ENCODE data around the gene NFKB2.

The NFKB2 gene

GRCh38 chr10:102404361-102405107, 9.0 kb downstream of the NFKB2 start:
- Histone ChIP-seq H3K9me3 (ENCODE audit: control insufficient read depth, insufficient read depth, low read length) (no peaks in the 10 kb centered on the region), H3K4me1 (ENCODE audit: control insufficient read depth, insufficient read depth, low read length) (peaks cover 4% of the 10 kb centered on the region), H3K27me3 (ENCODE audit: control insufficient read depth, insufficient read depth, low read length) (peaks cover 16% of the 10 kb centered on the region), H3K4me3 (ENCODE audit: low read depth, low read length) (no peak overlapping the region), H3K9ac (ENCODE audit: low read depth, low read length) (no peak overlapping the region), H3K36me3 (ENCODE audit: control insufficient read depth, insufficient read depth, low read length) (peaks cover 37% of the 10 kb centered on the region)

GRCh38 chr10:102405108-102405571, 9.6 kb downstream of the NFKB2 start:
- H3K36me3 ChIP-seq (ENCODE audit: control insufficient read depth, insufficient read depth, low read length), result peaks cover 32% of the 10 kb centered on the region
- H3K27me3 ChIP-seq (ENCODE audit: control insufficient read depth, insufficient read depth, low read length), result peaks cover 22% of the 10 kb centered on the region
- no peaks in the 10 kb centered on the region for H3K9me3 ChIP-seq (ENCODE audit: control insufficient read depth, insufficient read depth, low read length)
- no peak overlapping the region for H3K4me3 ChIP-seq (ENCODE audit: low read depth, low read length)
- H3K4me1 ChIP-seq (ENCODE audit: control insufficient read depth, insufficient read depth, low read length), result peaks cover 7% of the 10 kb centered on the region
- H3K9ac ChIP-seq (ENCODE audit: low read depth, low read length), result no peak overlapping the region

GRCh38 chr10:102405632-102406031, 10.1 kb downstream of the NFKB2 start:
- no peak overlapping the region for H3K9ac ChIP-seq (ENCODE audit: low read depth, low read length)
- no peaks in the 10 kb centered on the region for H3K9me3 ChIP-seq (ENCODE audit: control insufficient read depth, insufficient read depth, low read length)
- peaks cover 28% of the 10 kb centered on the region for H3K36me3 ChIP-seq (ENCODE audit: control insufficient read depth, insufficient read depth, low read length)
- H3K4me3 ChIP-seq (ENCODE audit: low read depth, low read length), result no peak overlapping the region
- H3K27me3 ChIP-seq (ENCODE audit: control insufficient read depth, insufficient read depth, low read length), result peaks cover 25% of the 10 kb centered on the region
- peaks cover 7% of the 10 kb centered on the region for H3K4me1 ChIP-seq (ENCODE audit: control insufficient read depth, insufficient read depth, low read length)

- no peaks in the 10 kb centered on the region for H3K9me3 ChIP-seq (ENCODE audit: control insufficient read depth, insufficient read depth, low read length)
- H3K4me3 ChIP-seq (ENCODE audit: low read depth, low read length), result no peak overlapping the region
- no peak overlapping the region for H3K9ac ChIP-seq (ENCODE audit: low read depth, low read length)
- H3K36me3 ChIP-seq (ENCODE audit: control insufficient read depth, insufficient read depth, low read length), result peaks cover 17% of the 10 kb centered on the region
- H3K27me3 ChIP-seq (ENCODE audit: control insufficient read depth, insufficient read depth, low read length), result peaks cover 36% of the 10 kb centered on the region
- H3K4me1 ChIP-seq (ENCODE audit: control insufficient read depth, insufficient read depth, low read length), result peaks cover 14% of the 10 kb centered on the region
Measured at GRCh38 chr10:102406815-102407214, 11.3 kb downstream of the NFKB2 start.

- Histone ChIP-seq H3K36me3 (ENCODE audit: control insufficient read depth, insufficient read depth, low read length) (peaks cover 11% of the 10 kb centered on the region), H3K9me3 (ENCODE audit: control insufficient read depth, insufficient read depth, low read length) (no peaks in the 10 kb centered on the region), H3K4me1 (ENCODE audit: control insufficient read depth, insufficient read depth, low read length) (peaks cover 14% of the 10 kb centered on the region), H3K9ac (ENCODE audit: low read depth, low read length) (no peak overlapping the region), H3K4me3 (ENCODE audit: low read depth, low read length) (no peak overlapping the region), H3K27me3 (ENCODE audit: control insufficient read depth, insufficient read depth, low read length) (peaks cover 40% of the 10 kb centered on the region)
Measured at GRCh38 chr10:102407425-102408130, 12.1 kb downstream of the NFKB2 start.

- Histone ChIP-seq H3K36me3 (ENCODE audit: control insufficient read depth, insufficient read depth, low read length) (peaks cover 8% of the 10 kb centered on the region), H3K4me3 (ENCODE audit: low read depth, low read length) (peak overlapping the region; percentile 40), H3K4me1 (ENCODE audit: control insufficient read depth, insufficient read depth, low read length) (peaks cover 14% of the 10 kb centered on the region), H3K9me3 (ENCODE audit: control insufficient read depth, insufficient read depth, low read length) (no peaks in the 10 kb centered on the region), H3K27me3 (ENCODE audit: control insufficient read depth, insufficient read depth, low read length) (peaks cover 40% of the 10 kb centered on the region), H3K9ac (ENCODE audit: low read depth, low read length) (no peak overlapping the region)
Measured at GRCh38 chr10:102408131-102408727, 12.7 kb downstream of the NFKB2 start.

GRCh38 chr10:102408728-102409603, 13.5 kb downstream of the NFKB2 start:
- no peak overlapping the region for H3K9ac ChIP-seq (ENCODE audit: low read depth, low read length)
- no peaks in the 10 kb centered on the region for H3K9me3 ChIP-seq (ENCODE audit: control insufficient read depth, insufficient read depth, low read length)

GRCh38 chr10:102409604-102410428, 14.3 kb downstream of the NFKB2 start:
- Histone ChIP-seq H3K36me3 (ENCODE audit: control insufficient read depth, insufficient read depth, low read length) (no peaks in the 10 kb centered on the region), H3K4me1 (ENCODE audit: control insufficient read depth, insufficient read depth, low read length) (peaks cover 14% of the 10 kb centered on the region), H3K4me3 (ENCODE audit: low read depth, low read length) (peak overlapping the region; percentile 61), H3K9ac (ENCODE audit: low read depth, low read length) (peak overlapping the region; percentile 8), H3K27me3 (ENCODE audit: control insufficient read depth, insufficient read depth, low read length) (peaks cover 40% of the 10 kb centered on the region), H3K9me3 (ENCODE audit: control insufficient read depth, insufficient read depth, low read length) (no peaks in the 10 kb centered on the region)

More at GRCh38 chr10:102408728-102409603, 13.5 kb downstream of the NFKB2 start:
- peak overlapping the region; percentile 61 for H3K4me3 ChIP-seq (ENCODE audit: low read depth, low read length)
- peaks cover 40% of the 10 kb centered on the region for H3K27me3 ChIP-seq (ENCODE audit: control insufficient read depth, insufficient read depth, low read length)
- H3K36me3 ChIP-seq (ENCODE audit: control insufficient read depth, insufficient read depth, low read length), result peaks cover 3% of the 10 kb centered on the region
- H3K4me1 ChIP-seq (ENCODE audit: control insufficient read depth, insufficient read depth, low read length), result peaks cover 14% of the 10 kb centered on the region

GRCh38 chr10:102410429-102411073, 15.0 kb downstream of the NFKB2 start:
- H3K9me3 ChIP-seq (ENCODE audit: control insufficient read depth, insufficient read depth, low read length), result no peaks in the 10 kb centered on the region
- peak overlapping the region; percentile 8 for H3K9ac ChIP-seq (ENCODE audit: low read depth, low read length)
- H3K4me3 ChIP-seq (ENCODE audit: low read depth, low read length), result peak overlapping the region; percentile 61
- no peaks in the 10 kb centered on the region for H3K36me3 ChIP-seq (ENCODE audit: control insufficient read depth, insufficient read depth, low read length)
- H3K27me3 ChIP-seq (ENCODE audit: control insufficient read depth, insufficient read depth, low read length), result peaks cover 40% of the 10 kb centered on the region
- peaks cover 14% of the 10 kb centered on the region for H3K4me1 ChIP-seq (ENCODE audit: control insufficient read depth, insufficient read depth, low read length)
